ENCODE measurements around the gene NCOA1. TPM values are rescaled to one million over a fixed set of nuclear protein-coding genes. Genes with fewer than 3 reads are reported as not detected.
"Not testable (repeated sequence)": the region's sequence is repeated elsewhere in the genome, so short reads cannot be mapped to it uniquely, and the experiment has no call there.

NCOA1 gene
- polyA plus RNA-seq, 3 donors = 7.3 to 17.9 (median 15.0) TPM

GRCh38 chr2:24552836-24553235 is 61.8 kb downstream of the NCOA1 start:
- whole genome bisulfite sequencing, 3 donors = 81 to 90% (median 90%) methylated on average over 5 of the region's 5 CpGs
- no peak overlapping the region for H3K27ac ChIP-seq (ENCODE audit: low read depth, low read length)

- H3K27ac ChIP-seq (ENCODE audit: low read depth, low read length) = no peak overlapping the region
- WGBS, 3 donors = 93 to 95% (median 93%) methylated on average over 7 of the region's 7 CpGs
Observed at GRCh38 chr2:24558781-24559472, 67.9 kb downstream of the NCOA1 start.

GRCh38 chr2:24559473-24560113 is 68.5 kb downstream of the NCOA1 start:
- no peak overlapping the region for H3K27ac ChIP-seq (ENCODE audit: low read depth, low read length)
- WGBS, 3 donors = 67 to 93% (median 85%) methylated on average over 2 of the region's 2 CpGs

GRCh38 chr2:24565537-24565936 is 74.5 kb downstream of the NCOA1 start:
- 97 to 99% (median 98%) methylated on average over 7 to 8 of the region's 8 CpGs for WGBS, 3 donors
- no peak overlapping the region for H3K27ac ChIP-seq (ENCODE audit: low read depth, low read length)

- H3K27ac ChIP-seq (ENCODE audit: low read depth, low read length) = no peak overlapping the region
- 94 to 98% (median 97%) methylated on average over 3 of the region's 3 CpGs for WGBS, 3 donors
Observed at GRCh38 chr2:24566209-24566608, 75.2 kb downstream of the NCOA1 start.

GRCh38 chr2:24566630-24567029 is 75.6 kb downstream of the NCOA1 start:
- 89 to 100% (median 96%) methylated on average over 7 of the region's 7 CpGs for WGBS, 3 donors
- H3K27ac ChIP-seq (ENCODE audit: low read depth, low read length) = no peak overlapping the region

- no peak overlapping the region for H3K27ac ChIP-seq (ENCODE audit: low read depth, low read length)
Observed at GRCh38 chr2:24568551-24568950, 77.5 kb downstream of the NCOA1 start.

GRCh38 chr2:24569565-24569964 is 78.5 kb downstream of the NCOA1 start:
- H3K27ac ChIP-seq (ENCODE audit: low read depth, low read length) = not testable (repeated sequence)
- WGBS, 3 donors = 95 to 96% (median 96%) methylated on average over 10 of the region's 10 CpGs

- WGBS, 3 donors = 90 to 97% (median 97%) methylated on average over 1 of the region's 1 CpG
Observed at GRCh38 chr2:24570225-24570624, 79.2 kb downstream of the NCOA1 start.

GRCh38 chr2:24571828-24572442 is 80.9 kb downstream of the NCOA1 start:
- H3K27ac ChIP-seq (ENCODE audit: low read depth, low read length) = no peak overlapping the region
- 50 to 88% (median 85%) methylated on average over 2 of the region's 2 CpGs for WGBS, 3 donors

More at GRCh38 chr2:24570225-24570624, 79.2 kb downstream of the NCOA1 start:
- no peak overlapping the region for H3K27ac ChIP-seq (ENCODE audit: low read depth, low read length)

GRCh38 chr2:24576146-24576545 is 85.1 kb downstream of the NCOA1 start:
- H3K27ac ChIP-seq (ENCODE audit: low read depth, low read length) = no peak overlapping the region

- 83 to 94% (median 89%) methylated on average over 1 of the region's 1 CpG for WGBS, 3 donors
- H3K27ac ChIP-seq (ENCODE audit: low read depth, low read length) = no peak overlapping the region
Observed at GRCh38 chr2:24576617-24577016, 85.6 kb downstream of the NCOA1 start.

- 17 to 45% (median 42%) methylated on average over 2 of the region's 2 CpGs for WGBS, 3 donors
Observed at GRCh38 chr2:24577481-24577880, 86.4 kb downstream of the NCOA1 start.

GRCh38 chr2:24579053-24579803 is 88.2 kb downstream of the NCOA1 start:
- H3K27ac ChIP-seq (ENCODE audit: low read depth, low read length) = no peak overlapping the region
- 96 to 97% (median 97%) methylated on average over 4 of the region's 4 CpGs for WGBS, 3 donors

More at GRCh38 chr2:24577481-24577880, 86.4 kb downstream of the NCOA1 start:
- no peak overlapping the region for H3K27ac ChIP-seq (ENCODE audit: low read depth, low read length)

- 91 to 100% (median 100%) methylated on average over 1 of the region's 1 CpG for WGBS, 3 donors
- no peak overlapping the region for H3K27ac ChIP-seq (ENCODE audit: low read depth, low read length)
Observed at GRCh38 chr2:24580561-24580960, 89.5 kb downstream of the NCOA1 start.

- 91 to 97% (median 92%) methylated on average over 1 of the region's 1 CpG for WGBS, 3 donors
Observed at GRCh38 chr2:24581971-24582370, 90.9 kb downstream of the NCOA1 start.

GRCh38 chr2:24586955-24587354 is 95.9 kb downstream of the NCOA1 start:
- 63 to 90% (median 75%) methylated on average over 3 of the region's 3 CpGs for WGBS, 3 donors
- H3K27ac ChIP-seq (ENCODE audit: low read depth, low read length) = no peak overlapping the region

More at GRCh38 chr2:24581971-24582370, 90.9 kb downstream of the NCOA1 start:
- not testable (repeated sequence) for H3K27ac ChIP-seq (ENCODE audit: low read depth, low read length)

GRCh38 chr2:24588294-24588693 is 97.2 kb downstream of the NCOA1 start:
- 82 to 89% (median 83%) methylated on average over 5 of the region's 5 CpGs for WGBS, 3 donors
- H3K27ac ChIP-seq (ENCODE audit: low read depth, low read length) = no peak overlapping the region
